ENCODE data around the gene OR5B21.

GRCh38 chr11:58511636-58512035, 3.7 kb upstream of the OR5B21 start:
- no peak for TF ChIP-seq CTCF (IDR thresholded peaks at IDR 0.05 in 2 of 3, conservative IDR thresholded peaks at IDR 0.05 in 1 of 3; ENCODE audit: control insufficient read depth in 2 of 3, extremely low read depth in 1 of 3, insufficient read depth in 1 of 3, low read depth in 3 of 3, low read length in 3 of 3)
- TF ChIP-seq GABPA (IDR thresholded peaks at IDR 0.05; ENCODE audit: low read depth) = no peak
- no peak for TF ChIP-seq EGR1 (IDR thresholded peaks at IDR 0.05; ENCODE audit: borderline replicate concordance in 1 of 2, low read depth in 2 of 2, low read length in 2 of 2)
- no peak for TF ChIP-seq EP300 (IDR thresholded peaks at IDR 0.05; ENCODE audit: borderline replicate concordance in 1 of 2, control insufficient read depth in 1 of 2, low read depth in 2 of 2, low read length in 2 of 2)
